Left colon (tissue), 2 donors: Measurements from ENCODE around the gene ANGPTL8. TPM values are rescaled to one million over a fixed set of nuclear protein-coding genes. Genes with fewer than 3 reads are reported as not detected.

Source experiments
- ATAC-seq: fragments of 200-7000 bp; cut with Tn5 transposase; one replicate; pipeline ENCODE4 v1.9.1; 2020; ENCODE audit warnings: mild to moderate bottlenecking, moderate library complexity
- DNase-seq, 2 donors: peaks; one replicate each; pipeline ENCODE4 v3.0.0-alpha.2; 2020
- intact Hi-C, 2 donors: fragments of 100-400 bp; cut with DNase I in 1 of 2; cut with micrococcal nuclease in 1 of 2; formaldehyde crosslinking; loops; one replicate each; pipeline versions ENCODE4 v1.11.2 to v1.14.0; 2022; cut with DNase I, micrococcal nuclease
- total RNA-seq, 2 donors: library from RNA; stranded (reverse); fragmentation: NEBNext Ultra II Directional; extraction: Animal tissue kit (Norgen Biotek cat#: 25700); gene quantifications; one replicate each; pipeline ENCODE4 v1.2.1, GENCODE V29; 2021
- donor health status: DM: no; HTN: no; CAD: no.
- donor health status: DM: yes; HTN: yes; CAD: no.

ANGPTL8 gene
- total RNA-seq, 2 donors from 2014 or later = not detected

GRCh38 chr19:11202488-11203193, 36.8 kb upstream of the ANGPTL8 start:
- DNase-seq (no peak), ATAC-seq (no peak)
- intact Hi-C loops = loop anchor here (5.0 to 10.0 kb wide), 3 partner anchors 65 to 168 kb away; no protein-coding TSS in a partner anchor

- ATAC-seq (peak; percentile 47), DNase-seq (peak; percentile 66 to 83)
- intact Hi-C loops = loop anchor here (5.0 to 10.0 kb wide), 3 partner anchors 66 to 169 kb away; no protein-coding TSS in a partner anchor
Measured at GRCh38 chr19:11203194-11204075, 36.0 kb upstream of the ANGPTL8 start.

GRCh38 chr19:11204076-11204602, 35.3 kb upstream of the ANGPTL8 start:
- no peak for ATAC-seq
- no peak for DNase-seq
- intact Hi-C loops = loop anchor here (5.0 to 10.0 kb wide), 3 partner anchors 67 to 169 kb away; no protein-coding TSS in a partner anchor

GRCh38 chr19:11204943-11205349, 34.5 kb upstream of the ANGPTL8 start:
- ATAC-seq (no peak), DNase-seq (no peak)
- intact Hi-C loops = loop anchor here (5.0 to 10.0 kb wide), 3 partner anchors 68 to 170 kb away; no protein-coding TSS in a partner anchor

- intact Hi-C loops = loop anchor here (10.0 kb wide), 2 partner anchors 71 to 171 kb away; no protein-coding TSS in a partner anchor
- no peak for DNase-seq
- no peak for ATAC-seq
Measured at GRCh38 chr19:11205939-11206570, 33.4 kb upstream of the ANGPTL8 start.

GRCh38 chr19:11208561-11209471, 30.6 kb upstream of the ANGPTL8 start:
- intact Hi-C loops = loop anchor here (10.0 kb wide), 2 partner anchors 74 to 174 kb away; no protein-coding TSS in a partner anchor
- ATAC-seq = no peak
- no peak for DNase-seq

- intact Hi-C loops = loop anchor here (10.0 kb wide), 2 partner anchors 75 to 175 kb away; no protein-coding TSS in a partner anchor
- no peak for ATAC-seq
- DNase-seq = no peak
Measured at GRCh38 chr19:11209839-11210655, 29.4 kb upstream of the ANGPTL8 start.

- ATAC-seq (no peak), DNase-seq (no peak)
- intact Hi-C loops = no loop called here
Measured at GRCh38 chr19:11210656-11210928, 28.8 kb upstream of the ANGPTL8 start.

GRCh38 chr19:11214387-11214786, 25.0 kb upstream of the ANGPTL8 start:
- ATAC-seq (no peak), DNase-seq (no peak)
- intact Hi-C loops = no loop called here

GRCh38 chr19:11221082-11221598, 18.3 kb upstream of the ANGPTL8 start:
- ATAC-seq (no peak), DNase-seq (no peak)
- intact Hi-C loops = no loop called here

GRCh38 chr19:11223200-11223599, 16.2 kb upstream of the ANGPTL8 start:
- intact Hi-C loops = no loop called here
- DNase-seq = no peak
- no peak for ATAC-seq

- ATAC-seq (no peak), DNase-seq (no peak)
- intact Hi-C loops = no loop called here
Measured at GRCh38 chr19:11224429-11224828, 15.0 kb upstream of the ANGPTL8 start.

- intact Hi-C loops = no loop called here
- no peak for ATAC-seq
- DNase-seq = no peak
Measured at GRCh38 chr19:11225172-11225571, 14.2 kb upstream of the ANGPTL8 start.

- no peak for DNase-seq
Measured at GRCh38 chr19:11225815-11226214, 13.6 kb upstream of the ANGPTL8 start.

GRCh38 chr19:11226716-11227166, 12.7 kb upstream of the ANGPTL8 start:
- no peak for DNase-seq
- intact Hi-C loops = no loop called here
- no peak for ATAC-seq

More at GRCh38 chr19:11225815-11226214, 13.6 kb upstream of the ANGPTL8 start:
- ATAC-seq = no peak
- intact Hi-C loops = no loop called here

- peak; percentile 46 for ATAC-seq
- no peak for DNase-seq
- intact Hi-C loops = no loop called here
Measured at GRCh38 chr19:11227195-11227886, 12.1 kb upstream of the ANGPTL8 start.
